ENCODE measurements around the gene TOR1AIP1.
"Not testable (repeated sequence)": the region's sequence is repeated elsewhere in the genome, so short reads cannot be mapped to it uniquely, and the experiment has no call there.

TOR1AIP1 gene

DNA sequence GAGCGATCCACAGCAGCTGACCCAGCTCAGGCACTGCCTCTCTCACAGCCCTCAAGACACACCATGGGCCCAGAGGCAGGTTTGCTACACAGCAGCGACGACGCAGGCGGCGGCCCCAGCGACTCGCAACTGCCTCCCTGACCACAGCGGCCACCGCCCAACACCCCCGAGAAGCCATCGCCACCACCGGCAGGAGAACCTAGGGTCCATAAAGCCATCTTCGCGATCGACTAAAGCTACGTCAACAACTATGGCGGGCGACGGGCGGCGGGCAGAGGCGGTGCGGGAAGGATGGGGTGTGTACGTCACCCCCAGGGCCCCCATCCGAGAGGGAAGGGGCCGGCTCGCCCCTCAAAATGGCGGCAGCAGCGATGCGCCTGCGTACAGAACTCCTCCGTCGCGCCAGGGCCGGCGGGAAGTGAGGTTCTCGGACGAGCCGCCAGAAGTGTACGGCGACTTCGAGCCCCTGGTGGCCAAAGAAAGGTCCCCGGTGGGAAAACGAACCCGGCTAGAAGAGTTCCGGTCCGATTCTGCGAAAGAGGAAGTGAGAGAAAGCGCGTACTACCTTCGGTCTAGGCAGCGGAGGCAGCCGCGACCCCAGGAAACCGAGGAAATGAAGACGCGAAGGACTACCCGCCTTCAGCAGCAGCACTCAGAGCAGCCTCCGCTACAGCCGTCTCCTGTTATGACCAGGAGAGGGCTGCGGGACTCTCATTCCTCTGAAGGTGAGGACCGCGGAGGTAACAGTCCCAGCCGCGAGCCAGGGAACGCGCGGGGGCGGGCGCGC, at the start of gene TOR1AIP1:
Gene TOR1AIP1, plus strand, starts transcription at position 33 of the 787 bp plus-strand sequence. Its CDS starts 218 bp downstream, at position 251.
- Histone ChIP-seq H3K27ac (ENCODE audit: low read length) (peak within 1 kb of the TSS; percentile 96), H3K27me3 (ENCODE audit: low read depth, low read length) (no peaks in the 10 kb centered on the region), H3K9me3 (ENCODE audit: control insufficient read depth in 1 of 2, low read length in 2 of 2) (no peaks in the 10 kb centered on the region), H3K36me3 (ENCODE audit: control insufficient read depth in 1 of 2, insufficient read depth in 2 of 2, low read length in 2 of 2) (peaks cover 8 to 21% of the 10 kb centered on the region in 2 donors), H3K4me3 (ENCODE audit: low read depth in 1 of 2, low read length in 2 of 2) (peak within 1 kb of the TSS; percentile 73 to 98), H3K4me1 (ENCODE audit: control insufficient read depth in 1 of 2, insufficient read depth in 2 of 2, low read length in 2 of 2) (peaks cover 8 to 48% of the 10 kb centered on the region in 2 donors)

DNA sequence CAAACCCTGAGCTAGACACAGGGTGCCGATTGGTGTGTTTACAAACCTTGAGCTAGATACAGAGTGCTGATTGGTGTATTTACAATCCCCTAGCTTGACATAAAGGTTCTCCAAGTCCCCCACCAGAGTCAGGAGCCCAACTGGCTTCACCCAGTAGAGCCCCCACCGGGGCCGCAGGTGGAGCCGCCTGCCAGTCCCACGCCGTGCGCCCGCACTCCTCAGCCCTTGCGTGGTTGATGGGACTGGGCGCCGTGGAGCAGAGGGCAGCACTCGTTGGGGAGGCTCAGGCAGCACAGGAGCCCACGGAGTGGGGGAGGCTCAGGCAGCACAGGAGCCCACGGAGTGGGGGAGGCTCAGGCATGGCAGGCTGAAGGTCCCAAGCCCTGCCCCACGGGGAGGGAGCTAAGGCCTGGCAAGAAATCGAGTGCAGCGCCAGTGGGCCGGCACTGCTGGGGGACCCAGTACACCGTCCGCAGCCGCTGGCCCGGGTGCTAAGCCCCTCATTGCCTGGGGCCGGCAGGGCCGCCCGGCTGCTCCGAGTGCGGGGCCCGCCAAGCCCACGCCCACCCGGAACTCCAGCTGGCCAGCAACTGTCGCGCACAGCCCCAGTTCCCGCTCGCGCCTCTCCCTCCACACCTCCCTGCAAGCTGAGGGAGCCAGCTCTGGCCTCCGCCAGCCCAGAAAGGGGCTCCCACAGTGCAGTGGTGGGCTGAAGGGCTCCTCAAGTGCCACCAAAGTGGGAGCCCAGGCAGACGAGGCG, 45.2 kb upstream of the TOR1AIP1 start:
- H3K9me3 ChIP-seq (ENCODE audit: control insufficient read depth in 1 of 2, low read length in 2 of 2); H3K27ac ChIP-seq (ENCODE audit: low read length); H3K4me3 ChIP-seq (ENCODE audit: low read depth in 1 of 2, low read length in 2 of 2); H3K4me1 ChIP-seq (ENCODE audit: control insufficient read depth in 1 of 2, insufficient read depth in 2 of 2, low read length in 2 of 2); H3K27me3 ChIP-seq (ENCODE audit: low read depth, low read length): not testable (repeated sequence)
- H3K36me3 ChIP-seq (ENCODE audit: control insufficient read depth in 1 of 2, insufficient read depth in 2 of 2, low read length in 2 of 2) = peaks cover 6 to 13% of the 10 kb centered on the region in 2 donors

- Histone ChIP-seq H3K9me3 (ENCODE audit: control insufficient read depth in 1 of 2, low read length in 2 of 2) (no peaks in the 10 kb centered on the region), H3K4me3 (ENCODE audit: low read depth in 1 of 2, low read length in 2 of 2) (no peak overlapping the region), H3K27ac (ENCODE audit: low read length) (no peak overlapping the region), H3K36me3 (ENCODE audit: control insufficient read depth in 1 of 2, insufficient read depth in 2 of 2, low read length in 2 of 2) (peaks cover 17 to 22% of the 10 kb centered on the region in 2 donors), H3K4me1 (ENCODE audit: control insufficient read depth in 1 of 2, insufficient read depth in 2 of 2, low read length in 2 of 2) (no peaks in the 10 kb centered on the region), H3K27me3 (ENCODE audit: low read depth, low read length) (no peaks in the 10 kb centered on the region)
Measured at GRCh38 chr1:179840107-179840506, 42.0 kb upstream of the TOR1AIP1 start.

DNA sequence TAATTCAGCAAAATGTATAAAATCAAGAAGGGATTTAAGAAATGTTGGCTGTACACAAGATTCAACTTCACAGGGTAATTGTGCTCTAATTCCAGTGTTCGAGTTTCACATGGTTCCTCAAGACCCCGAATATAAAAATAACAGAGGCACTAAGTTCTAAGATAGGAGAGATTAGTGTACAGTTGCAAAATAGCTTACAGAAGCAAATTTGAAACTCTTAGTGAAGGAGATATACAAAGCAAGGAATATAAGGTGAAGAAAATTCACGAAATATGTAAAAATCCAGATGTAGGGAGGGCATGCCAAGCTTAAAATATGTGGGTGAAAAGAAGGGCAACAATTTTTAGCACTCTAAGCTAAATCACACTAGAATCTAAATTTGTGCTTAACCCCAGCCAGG, 33.9 kb upstream of the TOR1AIP1 start:
- Histone ChIP-seq H3K27me3 (ENCODE audit: low read depth, low read length) (no peaks in the 10 kb centered on the region), H3K4me1 (ENCODE audit: control insufficient read depth in 1 of 2, insufficient read depth in 2 of 2, low read length in 2 of 2) (no peaks in the 10 kb centered on the region), H3K4me3 (ENCODE audit: low read depth in 1 of 2, low read length in 2 of 2) (no peak overlapping the region), H3K36me3 (ENCODE audit: control insufficient read depth in 1 of 2, insufficient read depth in 2 of 2, low read length in 2 of 2) (peaks cover 44 to 51% of the 10 kb centered on the region in 2 donors), H3K9me3 (ENCODE audit: control insufficient read depth in 1 of 2, low read length in 2 of 2) (no peaks in the 10 kb centered on the region), H3K27ac (ENCODE audit: low read length) (no peak overlapping the region)

GRCh38 chr1:179853102-179853501, 29.0 kb upstream of the TOR1AIP1 start:
- no peaks in the 10 kb centered on the region for H3K27me3 ChIP-seq (ENCODE audit: low read depth, low read length)
- H3K4me1 ChIP-seq (ENCODE audit: control insufficient read depth in 1 of 2, insufficient read depth in 2 of 2, low read length in 2 of 2) = no peaks in the 10 kb centered on the region
- no peak overlapping the region for H3K4me3 ChIP-seq (ENCODE audit: low read depth in 1 of 2, low read length in 2 of 2)
- H3K27ac ChIP-seq (ENCODE audit: low read length) = no peak overlapping the region
- no peaks in the 10 kb centered on the region for H3K9me3 ChIP-seq (ENCODE audit: control insufficient read depth in 1 of 2, low read length in 2 of 2)
- H3K36me3 ChIP-seq (ENCODE audit: control insufficient read depth in 1 of 2, insufficient read depth in 2 of 2, low read length in 2 of 2) = peaks cover 25 to 38% of the 10 kb centered on the region in 2 donors

- H3K9me3 ChIP-seq (ENCODE audit: control insufficient read depth in 1 of 2, low read length in 2 of 2); H3K4me1 ChIP-seq (ENCODE audit: control insufficient read depth in 1 of 2, insufficient read depth in 2 of 2, low read length in 2 of 2); H3K27ac ChIP-seq (ENCODE audit: low read length); H3K27me3 ChIP-seq (ENCODE audit: low read depth, low read length); H3K4me3 ChIP-seq (ENCODE audit: low read depth in 1 of 2, low read length in 2 of 2): not testable (repeated sequence)
- H3K36me3 ChIP-seq (ENCODE audit: control insufficient read depth in 1 of 2, insufficient read depth in 2 of 2, low read length in 2 of 2) = peaks cover 13% of the 10 kb centered on the region in 2 donors
Measured at GRCh38 chr1:179855831-179856230, 26.3 kb upstream of the TOR1AIP1 start.

GRCh38 chr1:179856296-179856695, 25.8 kb upstream of the TOR1AIP1 start:
- Histone ChIP-seq H3K4me1 (ENCODE audit: control insufficient read depth in 1 of 2, insufficient read depth in 2 of 2, low read length in 2 of 2) (no peaks in the 10 kb centered on the region), H3K36me3 (ENCODE audit: control insufficient read depth in 1 of 2, insufficient read depth in 2 of 2, low read length in 2 of 2) (peaks cover 9 to 10% of the 10 kb centered on the region in 2 donors), H3K4me3 (ENCODE audit: low read depth in 1 of 2, low read length in 2 of 2) (no peak overlapping the region), H3K27me3 (ENCODE audit: low read depth, low read length) (no peaks in the 10 kb centered on the region), H3K9me3 (ENCODE audit: control insufficient read depth in 1 of 2, low read length in 2 of 2) (no peaks in the 10 kb centered on the region), H3K27ac (ENCODE audit: low read length) (no peak overlapping the region)

- no peak overlapping the region for H3K27ac ChIP-seq (ENCODE audit: low read length)
- H3K9me3 ChIP-seq (ENCODE audit: control insufficient read depth in 1 of 2, low read length in 2 of 2) = no peaks in the 10 kb centered on the region
- no peaks in the 10 kb centered on the region for H3K4me1 ChIP-seq (ENCODE audit: control insufficient read depth in 1 of 2, insufficient read depth in 2 of 2, low read length in 2 of 2)
- H3K4me3 ChIP-seq (ENCODE audit: low read depth in 1 of 2, low read length in 2 of 2) = no peak overlapping the region
- peaks cover 6 to 9% of the 10 kb centered on the region in 2 donors for H3K36me3 ChIP-seq (ENCODE audit: control insufficient read depth in 1 of 2, insufficient read depth in 2 of 2, low read length in 2 of 2)
- no peaks in the 10 kb centered on the region for H3K27me3 ChIP-seq (ENCODE audit: low read depth, low read length)
Measured at GRCh38 chr1:179857009-179857408, 25.1 kb upstream of the TOR1AIP1 start.

- no peak overlapping the region for H3K27ac ChIP-seq (ENCODE audit: low read length)
- H3K4me3 ChIP-seq (ENCODE audit: low read depth in 1 of 2, low read length in 2 of 2) = no peak overlapping the region
- no peaks in the 10 kb centered on the region for H3K27me3 ChIP-seq (ENCODE audit: low read depth, low read length)
- H3K9me3 ChIP-seq (ENCODE audit: control insufficient read depth in 1 of 2, low read length in 2 of 2) = no peaks in the 10 kb centered on the region
- no peaks in the 10 kb centered on the region for H3K4me1 ChIP-seq (ENCODE audit: control insufficient read depth in 1 of 2, insufficient read depth in 2 of 2, low read length in 2 of 2)
- H3K36me3 ChIP-seq (ENCODE audit: control insufficient read depth in 1 of 2, insufficient read depth in 2 of 2, low read length in 2 of 2) = peaks cover 20 to 21% of the 10 kb centered on the region in 2 donors
Measured at GRCh38 chr1:179860652-179861051, 21.4 kb upstream of the TOR1AIP1 start.

DNA sequence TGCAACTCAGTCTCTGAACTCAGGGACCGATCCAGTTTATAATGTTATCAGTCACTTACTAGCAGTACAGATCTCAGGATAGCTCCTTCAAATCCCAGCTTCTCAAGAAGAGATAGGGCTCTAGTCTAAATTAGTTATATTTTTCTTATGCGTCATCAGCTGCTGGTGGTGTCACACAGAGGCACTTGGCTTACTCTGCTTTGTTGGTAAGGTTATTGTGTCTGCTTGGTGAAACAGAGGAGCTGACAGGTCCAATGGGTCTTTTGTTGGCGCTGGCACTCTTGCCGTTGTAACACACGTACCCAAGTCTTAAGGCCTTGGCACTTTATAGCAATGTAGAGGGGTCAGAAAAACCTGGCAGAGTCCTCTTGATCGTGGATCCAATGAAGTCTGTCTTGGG, 16.7 kb upstream of the TOR1AIP1 start:
- Histone ChIP-seq H3K4me3 (ENCODE audit: low read depth in 1 of 2, low read length in 2 of 2) (no peak overlapping the region), H3K9me3 (ENCODE audit: control insufficient read depth in 1 of 2, low read length in 2 of 2) (no peaks in the 10 kb centered on the region), H3K36me3 (ENCODE audit: control insufficient read depth in 1 of 2, insufficient read depth in 2 of 2, low read length in 2 of 2) (peaks cover 35 to 38% of the 10 kb centered on the region in 2 donors), H3K27ac (ENCODE audit: low read length) (no peak overlapping the region), H3K4me1 (ENCODE audit: control insufficient read depth in 1 of 2, insufficient read depth in 2 of 2, low read length in 2 of 2) (peaks cover 0 to 5% of the 10 kb centered on the region in 2 donors), H3K27me3 (ENCODE audit: low read depth, low read length) (no peaks in the 10 kb centered on the region)

GRCh38 chr1:179866616-179867015, 15.5 kb upstream of the TOR1AIP1 start:
- H3K36me3 ChIP-seq (ENCODE audit: control insufficient read depth in 1 of 2, insufficient read depth in 2 of 2, low read length in 2 of 2) = peaks cover 35 to 38% of the 10 kb centered on the region in 2 donors

More at GRCh38 chr1:179866616-179867015, 15.5 kb upstream of the TOR1AIP1 start:
- Histone ChIP-seq H3K4me3 (ENCODE audit: low read depth in 1 of 2, low read length in 2 of 2) (no peak overlapping the region), H3K27me3 (ENCODE audit: low read depth, low read length) (no peaks in the 10 kb centered on the region), H3K4me1 (ENCODE audit: control insufficient read depth in 1 of 2, insufficient read depth in 2 of 2, low read length in 2 of 2) (peaks cover 0 to 5% of the 10 kb centered on the region in 2 donors), H3K9me3 (ENCODE audit: control insufficient read depth in 1 of 2, low read length in 2 of 2) (no peaks in the 10 kb centered on the region), H3K27ac (ENCODE audit: low read length) (no peak overlapping the region)

Data from muscle layer of duodenum (tissue), 2 donors.